ENCODE results near the gene USP40. TPM values are rescaled to one million over a fixed set of nuclear protein-coding genes. Genes with fewer than 3 reads are reported as not detected.
A peak's percentile ranks its signal among the peaks of the same experiment; 100 is the strongest.

Gene USP40
- total and polyA plus RNA-seq, 10 of the 15 experiments (the other 5 are each of a cell fraction or from before 2014, with no cell fraction given) = 3.4 to 20.8 (median 15.2) TPM

- no peak for TF ChIP-seq E2F8 (IDR thresholded peaks at IDR 0.05; ENCODE audit: low read depth, partially characterized antibody)
- TF ChIP-seq ETV6 (conservative IDR thresholded peaks at IDR 0.05 in 1 of 2, IDR thresholded peaks at IDR 0.05 in 1 of 2; ENCODE audit: borderline replicate concordance in 1 of 2, low read depth in 1 of 2) = no peak
- no peak for TF ChIP-seq ZBTB33 (IDR thresholded peaks at IDR 0.05)
- TF ChIP-seq MXI1 (IDR thresholded peaks at IDR 0.05; ENCODE audit: low read depth, low read length) = 0 out of 2 replicates have a peak, but pooled peaks have one; percentile 16
- no peak for TF ChIP-seq STAT3 (IDR thresholded peaks at IDR 0.05; ENCODE audit: low read depth, low read length)
- TF ChIP-seq WRNIP1 (IDR thresholded peaks at IDR 0.05; ENCODE audit: borderline replicate concordance, low read depth, low read length) = no peak
- no peak for TF ChIP-seq SMC3 (IDR thresholded peaks at IDR 0.05; ENCODE audit: borderline replicate concordance, low read length)
- TF ChIP-seq ZNF217 (IDR thresholded peaks at IDR 0.05) = peak; percentile 42; the same call in 1 of the 2 replicates
- TF ChIP-seq ZSCAN29 (IDR thresholded peaks at IDR 0.05) = no peak
- TF ChIP-seq RCOR1 (conservative IDR thresholded peaks at IDR 0.05; ENCODE audit: low read depth, low read length) = no peak
- TF ChIP-seq EZH2 (IDR thresholded peaks at IDR 0.05; ENCODE audit: borderline replicate concordance, control insufficient read depth, low read depth, low read length) = no peak
- no peak for TF ChIP-seq YY1 (IDR thresholded peaks at IDR 0.05; ENCODE audit: low read depth, low read length)
- TF ChIP-seq RAD51 (IDR thresholded peaks at IDR 0.05) = no peak
- TF ChIP-seq ATF3 (IDR thresholded peaks at IDR 0.05; ENCODE audit: borderline replicate concordance, extremely low read depth, low read depth, low read length) = no peak
- TF ChIP-seq FOXM1 (IDR thresholded peaks at IDR 0.05; ENCODE audit: low read depth, low read length) = peak; percentile 40; the same call in 1 of the 2 replicates
- no peak for TF ChIP-seq NBN (IDR thresholded peaks at IDR 0.05)
- peak; percentile 67 for TF ChIP-seq RUNX3 (IDR thresholded peaks at IDR 0.05; ENCODE audit: low read length)
- no peak for TF ChIP-seq ZZZ3 (IDR thresholded peaks at IDR 0.05; ENCODE audit: control insufficient read depth, insufficient read length, low read depth)
- no peak for TF ChIP-seq HDAC2 (IDR thresholded peaks at IDR 0.05)
- TF ChIP-seq TCF12 (IDR thresholded peaks at IDR 0.05; ENCODE audit: low read depth, low read length) = 0 out of 2 replicates have a peak, but pooled peaks have one; percentile 26
- TF ChIP-seq SPI1 (IDR thresholded peaks at IDR 0.05; ENCODE audit: borderline replicate concordance, insufficient read depth, low read depth, low read length) = peak; percentile 86
- TF ChIP-seq GATAD2B (conservative IDR thresholded peaks at IDR 0.05; ENCODE audit: low read depth) = 0 out of 2 replicates have a peak, but pooled peaks have one; percentile 21
- TF ChIP-seq EGR1 (IDR thresholded peaks at IDR 0.05; ENCODE audit: borderline replicate concordance in 1 of 2, low read depth in 2 of 2, low read length in 2 of 2) = no peak
- no peak for TF ChIP-seq SMAD1 (IDR thresholded peaks at IDR 0.05; ENCODE audit: low read depth, partially characterized antibody)
- TF ChIP-seq EP300 (IDR thresholded peaks at IDR 0.05; ENCODE audit: borderline replicate concordance in 1 of 2, control insufficient read depth in 1 of 2, low read depth in 2 of 2, low read length in 2 of 2) = peak; percentile 21 to 48; a peak in 3 of 4 replicates
- peak; percentile 90 for TF ChIP-seq NFIC (IDR thresholded peaks at IDR 0.05; ENCODE audit: low read depth, low read length)
Measured at GRCh38 chr2:233519787-233520611, 46.6 kb downstream of the USP40 start (continued).

Measured in GM12878 (cell line).